AML-193 (cell line): ENCODE measurements around the gene COMP.

Experiments used
- DNase-seq, 2 experiments: peaks; one replicate each; lab custom pipeline; 2025; lab: John Stamatoyannopoulos, UW

Gene COMP

DNA sequence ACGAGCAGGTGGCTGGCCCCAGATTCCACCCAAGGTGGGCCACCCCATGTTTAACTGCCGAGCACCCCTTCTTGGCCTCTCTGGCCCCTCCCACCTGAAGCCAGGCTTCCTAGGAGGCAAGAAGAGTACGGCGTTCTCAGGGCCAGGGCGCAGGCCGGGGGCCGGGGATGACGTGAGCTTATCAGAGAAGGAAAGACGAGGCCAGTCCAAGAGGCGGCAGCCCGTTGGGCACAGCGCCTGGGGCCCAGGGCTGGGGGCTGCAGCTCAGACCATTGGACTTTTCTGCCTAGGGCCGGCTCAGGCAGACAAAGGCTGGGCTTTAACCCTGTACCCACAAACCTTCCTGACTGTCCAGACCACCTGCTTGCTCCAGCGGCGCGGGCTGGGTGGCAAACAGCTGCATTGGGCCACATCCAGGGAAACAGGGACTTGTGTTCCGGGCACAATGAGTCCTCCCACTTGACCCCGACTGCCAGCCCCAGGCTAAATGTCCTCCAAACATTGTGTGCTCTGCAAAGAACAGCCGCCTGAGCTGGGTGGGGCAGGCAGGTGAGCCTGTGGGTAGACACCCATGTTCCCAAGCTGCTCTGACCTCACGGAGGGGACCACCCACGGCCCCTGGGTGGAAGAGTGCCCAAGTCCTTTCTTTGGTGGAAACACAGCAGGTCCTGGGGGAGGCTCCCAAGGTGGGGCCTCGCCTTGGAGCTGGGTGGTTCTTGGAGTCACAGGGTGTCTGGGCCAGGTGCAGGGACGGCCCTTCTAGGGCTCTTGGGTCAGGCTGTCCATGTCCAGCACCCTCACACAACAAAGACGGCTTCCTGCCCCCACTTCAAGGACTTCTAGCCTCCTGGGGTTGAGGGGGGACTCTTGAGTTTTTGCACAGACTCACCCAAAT lies 21.9 kb downstream of the COMP start:
- DNase-seq: no peak

DNA sequence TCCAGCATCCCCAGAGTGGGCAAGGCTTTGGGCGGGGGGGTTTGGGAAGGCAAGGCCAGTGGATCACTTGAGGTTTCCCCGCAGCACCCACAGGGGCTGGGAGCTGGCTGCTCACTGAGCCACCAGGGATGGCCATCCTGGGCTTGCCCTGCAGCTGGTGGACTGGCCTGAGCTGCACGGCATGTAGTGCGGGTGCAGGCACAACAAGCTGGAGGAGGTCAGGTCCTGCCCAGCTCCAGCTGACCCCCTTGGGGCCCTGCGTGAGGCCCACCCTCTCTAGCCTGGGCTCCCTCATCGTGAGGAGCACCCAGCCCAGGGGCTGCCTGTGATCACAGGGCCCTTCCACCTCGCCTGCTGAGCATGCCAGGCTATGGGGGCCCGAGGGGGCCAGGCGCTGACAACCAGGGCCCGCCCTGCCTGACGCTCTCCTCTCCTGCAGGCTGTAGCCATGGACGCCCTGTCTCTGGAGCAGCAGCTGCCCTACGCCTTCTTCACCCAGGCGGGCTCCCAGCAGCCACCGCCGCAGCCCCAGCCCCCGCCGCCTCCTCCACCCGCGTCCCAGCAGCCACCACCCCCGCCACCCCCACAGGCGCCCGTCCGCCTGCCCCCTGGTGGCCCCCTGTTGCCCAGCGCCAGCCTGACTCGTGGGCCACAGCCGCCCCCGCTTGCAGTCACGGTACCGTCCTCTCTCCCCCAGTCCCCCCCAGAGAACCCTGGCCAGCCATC lies 22.9 kb downstream of the COMP start:
- no peak for DNase-seq

DNA sequence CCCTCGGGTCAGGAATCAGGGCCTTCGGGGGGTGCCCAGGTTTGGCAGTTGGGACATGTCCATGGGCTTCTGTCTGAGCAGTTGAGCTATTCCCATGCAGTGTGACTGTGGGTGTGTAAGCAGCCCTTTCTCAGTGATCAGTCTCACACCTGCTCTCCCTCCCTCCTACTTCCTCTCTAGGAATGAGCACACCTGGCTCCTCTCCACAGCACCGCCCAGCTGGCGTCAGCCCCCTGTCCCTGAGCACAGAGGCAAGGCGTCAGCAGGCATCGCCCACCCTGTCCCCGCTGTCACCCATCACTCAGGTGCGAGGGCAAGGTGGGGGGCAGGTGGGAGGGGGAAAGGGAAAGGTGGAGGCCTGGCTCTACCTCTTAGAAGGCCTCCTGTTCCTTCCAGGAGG lies 25.9 kb downstream of the COMP start:
- no peak for DNase-seq

DNA sequence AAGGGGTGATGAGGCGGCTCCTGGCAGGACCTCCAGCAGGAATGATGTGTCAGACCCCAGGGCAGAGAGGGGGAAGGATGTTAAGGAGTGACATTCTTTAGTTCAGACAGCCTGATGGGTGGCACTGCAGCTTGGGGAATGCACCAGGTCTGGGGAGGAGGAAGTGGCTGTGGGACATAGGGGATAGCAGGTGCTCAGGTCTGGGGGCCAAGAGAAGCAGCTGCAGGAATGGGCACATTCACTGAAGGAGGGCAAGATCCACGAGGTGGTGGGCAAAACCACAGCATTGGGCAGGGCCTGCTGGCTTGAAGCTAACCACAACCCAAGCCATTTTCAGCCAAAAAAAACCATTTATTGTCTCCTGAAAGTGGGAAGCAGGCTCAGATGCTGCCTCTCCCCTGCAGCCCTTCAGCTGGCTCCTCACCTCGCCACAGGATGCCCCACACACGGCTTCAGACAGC lies 26.5 kb downstream of the COMP start:
- DNase-seq: no peak

DNA sequence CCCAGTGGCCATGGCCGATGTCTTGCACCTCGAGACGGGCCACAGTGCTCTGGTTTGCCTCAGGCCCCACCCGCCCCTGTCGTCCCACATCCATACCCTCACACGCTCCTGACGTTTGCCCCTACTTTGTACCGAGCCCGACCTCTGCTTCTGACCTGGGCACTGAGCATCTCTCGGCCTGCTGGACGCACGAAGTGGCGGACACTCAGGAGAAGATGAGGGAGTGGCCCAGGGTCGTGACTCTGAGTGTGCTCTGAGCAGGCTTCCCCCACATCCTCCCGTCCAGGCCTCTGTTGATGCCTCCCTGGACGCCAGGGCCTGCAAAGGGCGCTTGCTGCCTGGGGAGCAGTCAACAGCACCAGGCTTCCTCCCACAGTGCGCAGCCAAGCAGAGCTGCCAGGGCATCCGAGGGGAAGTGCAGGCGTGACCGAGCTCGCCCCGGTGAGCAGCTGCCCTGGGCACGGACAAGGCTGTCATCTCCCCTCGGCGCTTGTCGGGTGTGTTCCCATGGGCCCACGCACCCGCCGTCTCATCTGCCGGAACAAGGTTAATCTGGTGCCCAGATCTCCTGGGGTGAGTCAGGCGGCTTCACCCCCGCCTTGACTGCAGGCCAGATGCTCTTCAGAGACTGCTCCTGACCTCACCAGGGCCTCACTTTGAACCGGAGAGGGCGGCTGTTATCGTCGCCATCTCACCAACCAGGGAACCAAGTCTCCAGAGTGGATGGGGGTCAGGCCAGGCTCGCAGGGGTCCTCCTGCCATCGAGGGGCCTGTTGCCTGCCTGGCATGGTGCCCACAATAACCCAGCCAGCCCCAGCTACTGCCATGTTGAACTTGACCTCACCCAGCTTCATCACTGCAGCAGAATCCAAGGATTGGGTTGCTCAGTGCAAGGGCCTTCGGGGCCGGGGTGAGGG lies 27.2 kb downstream of the COMP start:
- DNase-seq: no peak

DNA sequence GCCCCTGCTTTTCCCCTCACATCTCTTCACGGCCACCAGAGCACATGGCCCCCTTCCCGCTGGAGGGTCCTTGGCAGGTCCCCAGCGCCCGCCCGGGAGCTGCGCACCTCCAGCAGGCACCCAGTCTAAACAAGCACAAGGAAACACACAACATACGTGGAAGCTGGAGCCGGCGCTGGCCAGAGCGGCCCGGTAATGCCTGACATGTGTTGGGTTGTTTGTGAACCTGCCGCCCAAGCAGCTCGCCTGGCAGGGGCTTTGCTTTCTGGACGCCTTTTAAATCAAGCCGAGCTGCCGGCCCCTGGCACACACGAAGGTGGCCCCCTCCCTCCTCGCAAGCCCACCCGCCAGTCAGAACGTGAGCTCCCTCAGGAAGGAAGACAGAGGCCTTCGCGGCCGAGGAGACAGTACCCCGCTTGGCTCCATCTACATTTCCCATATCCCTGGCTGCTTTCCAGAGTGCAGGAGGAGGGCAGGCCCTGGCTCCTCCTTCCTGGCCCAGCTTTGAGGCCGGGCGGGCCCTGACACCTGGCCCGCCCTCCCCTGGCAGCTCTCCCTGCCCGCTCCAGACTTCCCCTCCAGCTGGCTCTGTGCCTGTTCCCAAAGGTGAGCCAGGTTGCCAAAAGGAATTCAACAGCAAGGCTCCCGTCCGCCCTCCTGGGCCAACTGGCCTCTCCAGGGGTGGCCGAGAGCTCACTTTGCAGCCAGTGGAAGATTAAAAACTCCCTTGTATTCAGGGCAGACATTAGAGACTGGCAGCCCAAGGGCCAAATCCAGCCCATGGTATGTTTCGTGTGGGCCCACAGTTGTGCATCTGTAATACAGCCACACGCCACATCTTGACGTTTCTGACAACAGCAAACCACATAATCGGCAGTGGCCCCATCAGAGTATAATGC lies 28.7 kb downstream of the COMP start:
- DNase-seq: no peak

DNA sequence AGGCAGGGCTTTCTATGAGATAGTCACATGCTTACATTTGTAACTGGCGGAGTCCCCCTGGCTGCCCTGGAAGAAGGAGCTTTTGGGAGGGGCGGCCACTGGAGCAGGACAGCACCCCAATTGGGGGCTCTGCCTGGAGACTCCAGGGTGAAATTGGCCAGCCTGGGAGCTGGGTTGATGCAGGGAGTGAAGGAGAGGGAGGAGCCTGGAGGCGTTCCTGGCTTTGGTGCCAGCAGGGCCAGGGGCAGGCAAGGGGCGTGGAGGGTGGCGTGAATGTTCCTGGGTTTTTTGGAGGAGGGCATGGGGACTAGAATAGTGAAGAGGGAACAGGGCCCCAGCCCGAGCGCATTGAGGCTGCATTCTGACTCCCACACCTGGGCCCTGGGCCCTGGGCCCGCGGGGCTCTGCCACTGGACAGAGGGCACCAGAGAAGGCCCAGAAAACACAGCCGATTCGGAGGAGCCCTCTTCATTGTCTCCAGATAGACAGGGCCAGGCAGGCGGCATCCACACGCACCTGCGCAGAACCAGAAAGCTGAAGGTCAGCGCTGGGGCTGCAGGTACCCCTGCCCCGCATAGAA lies 29.5 kb downstream of the COMP start:
- no peak for DNase-seq

DNA sequence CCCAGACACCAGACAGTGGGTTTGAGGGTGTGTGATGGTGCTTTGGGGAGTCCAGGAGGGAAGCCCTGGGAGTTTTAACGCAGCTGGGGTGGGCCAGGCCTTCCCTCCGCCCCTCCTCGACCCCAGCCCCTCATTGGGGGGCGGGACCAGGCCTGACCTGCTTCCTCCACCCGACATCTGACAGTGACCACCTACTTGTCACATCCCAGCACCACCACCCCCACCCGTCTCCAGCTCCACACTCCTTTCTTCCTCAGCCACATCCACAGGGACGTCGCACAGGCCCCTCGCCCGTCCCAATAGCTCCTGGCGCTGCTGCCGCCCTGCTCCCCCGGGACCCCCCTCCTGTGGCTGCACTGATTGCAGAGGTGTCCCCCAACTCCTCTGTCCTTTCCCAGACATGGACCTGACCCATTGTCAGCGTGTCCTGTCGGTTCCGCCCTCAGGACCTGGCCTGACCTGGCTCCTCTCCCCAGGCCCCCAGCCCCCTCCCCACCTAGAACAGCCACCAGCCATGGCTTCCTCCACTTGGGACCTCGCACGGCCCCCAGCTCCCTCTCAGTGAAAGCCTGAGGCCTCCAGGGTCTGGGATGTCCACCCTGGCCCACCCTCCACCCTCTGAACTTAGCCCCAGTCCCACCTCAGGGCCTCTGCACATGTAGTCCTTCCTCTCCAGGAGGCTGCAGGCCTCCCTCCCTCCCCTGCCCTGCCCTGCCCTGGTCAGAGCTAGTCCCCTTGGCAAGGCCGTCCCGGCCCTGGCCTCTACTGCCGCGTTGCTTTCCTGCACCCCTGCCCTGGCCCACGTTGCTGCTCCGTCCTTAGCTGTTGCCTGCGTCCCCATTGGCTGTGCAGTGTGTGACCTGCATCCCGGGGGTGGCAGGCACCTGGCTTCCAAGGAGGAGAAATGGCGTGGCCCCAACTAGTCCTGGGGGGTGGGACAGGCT lies 30.4 kb downstream of the COMP start:
- DNase-seq: no peak

DNA sequence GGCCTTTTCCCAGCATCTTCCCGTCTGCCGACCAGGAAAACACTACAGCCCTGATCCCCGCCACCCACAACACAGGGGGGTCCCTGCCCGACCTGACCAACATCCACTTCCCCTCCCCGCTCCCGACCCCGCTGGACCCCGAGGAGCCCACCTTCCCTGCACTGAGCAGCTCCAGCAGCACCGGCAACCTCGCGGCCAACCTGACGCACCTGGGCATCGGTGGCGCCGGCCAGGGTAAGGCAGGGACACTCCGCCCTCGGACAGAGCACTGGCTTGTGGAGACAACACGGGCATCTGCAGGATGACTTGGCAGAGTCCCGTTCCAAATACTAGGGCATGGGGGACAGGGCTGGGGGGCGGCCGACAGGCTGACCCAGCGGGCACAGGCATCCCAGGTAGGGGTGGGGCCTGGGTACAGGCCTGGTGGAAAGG lies 31.1 kb downstream of the COMP start:
- DNase-seq: no peak

DNA sequence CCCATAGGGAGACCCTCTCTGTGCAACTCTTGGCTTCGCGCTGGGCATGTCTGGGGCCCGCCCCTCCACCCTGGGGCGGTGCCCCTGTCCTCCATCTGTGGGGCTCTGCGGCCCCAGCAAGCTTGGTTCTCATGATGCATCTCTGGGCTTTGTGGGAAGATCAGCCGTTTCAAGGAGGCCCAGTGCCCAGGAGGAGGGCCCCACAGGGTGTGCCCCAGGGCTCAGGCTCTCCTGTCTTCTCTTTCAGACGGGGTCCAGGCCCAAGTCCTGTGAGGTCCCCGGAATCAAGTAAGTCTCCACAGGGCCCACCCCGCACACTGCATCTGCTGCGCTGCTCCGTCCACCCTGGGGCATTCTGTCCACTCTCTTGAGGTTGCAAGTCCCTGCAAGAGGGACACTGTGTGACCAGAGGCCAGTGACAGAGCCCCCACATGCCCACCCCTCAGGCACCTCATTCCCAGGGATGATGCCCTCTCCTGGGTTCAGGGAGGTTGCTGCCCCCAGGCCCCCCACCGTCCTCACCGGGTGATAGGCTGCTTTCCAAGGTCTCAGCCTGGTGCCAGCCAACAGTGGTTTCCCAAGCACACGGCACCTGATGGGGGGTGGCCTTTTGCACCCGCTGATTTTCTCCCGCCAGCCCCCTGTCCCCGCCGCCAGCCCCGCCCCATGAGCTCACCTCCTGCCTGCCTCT lies 31.7 kb downstream of the COMP start:
- no peak for DNase-seq

DNA sequence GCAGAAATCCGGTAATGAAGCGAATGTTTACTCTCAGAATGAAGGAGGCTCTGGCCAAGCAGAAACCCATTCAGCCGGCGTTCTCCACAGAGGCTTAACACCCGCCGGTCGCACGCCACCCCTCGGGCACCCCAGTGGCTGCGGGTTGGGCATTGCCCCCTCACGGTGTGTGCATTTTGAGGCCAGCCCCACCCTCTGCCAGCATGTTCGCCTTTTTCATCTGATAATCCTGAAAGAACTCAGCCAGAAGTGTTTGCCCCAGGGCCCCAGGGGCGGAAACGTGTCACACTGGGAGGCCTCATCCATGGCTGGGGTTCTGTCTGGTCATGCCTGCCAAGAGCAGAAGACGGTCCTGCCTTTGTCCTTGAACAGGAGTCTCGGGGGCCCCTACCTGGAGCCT lies 34.2 kb downstream of the COMP start:
- DNase-seq: no peak

DNA sequence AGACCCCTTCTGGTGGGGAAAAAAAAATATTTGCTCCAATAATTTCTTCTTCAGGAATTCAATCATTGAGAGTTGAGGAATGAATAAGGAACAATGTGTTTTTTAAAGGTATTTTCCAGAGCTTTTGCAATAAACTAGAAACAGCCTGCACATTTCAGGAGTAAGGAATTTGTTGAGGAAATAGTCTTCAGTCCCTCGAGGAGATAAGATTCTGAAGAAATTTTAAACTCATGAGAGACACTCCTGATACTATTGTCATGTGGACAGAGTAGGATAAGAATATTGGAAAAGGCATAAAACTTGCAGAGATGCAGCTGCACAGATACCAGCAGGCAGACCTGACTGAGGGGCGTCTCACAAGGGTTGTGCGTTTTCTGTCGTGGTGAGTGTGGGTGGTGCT lies 36.6 kb downstream of the COMP start:
- no peak for DNase-seq

DNA sequence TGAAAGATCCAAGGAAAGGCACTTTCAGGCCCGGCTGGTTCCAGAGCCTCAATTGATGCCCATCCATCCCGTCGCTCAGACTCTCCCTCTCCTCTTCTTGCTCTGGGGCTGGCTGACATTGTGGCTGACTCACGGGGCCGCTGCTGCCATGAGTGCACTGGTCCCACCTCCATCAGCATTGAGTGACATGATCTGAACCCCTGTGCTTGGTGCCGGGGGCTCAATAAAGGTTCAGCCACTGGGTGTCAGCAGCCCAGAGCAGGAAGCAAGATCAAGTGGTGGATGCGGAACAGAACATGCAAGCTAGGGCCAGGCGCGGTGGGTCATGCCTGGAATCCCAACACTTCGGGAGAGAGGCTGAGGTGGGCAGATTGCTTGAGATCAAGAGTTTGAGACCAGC lies 39.5 kb downstream of the COMP start:
- DNase-seq: no peak

DNA sequence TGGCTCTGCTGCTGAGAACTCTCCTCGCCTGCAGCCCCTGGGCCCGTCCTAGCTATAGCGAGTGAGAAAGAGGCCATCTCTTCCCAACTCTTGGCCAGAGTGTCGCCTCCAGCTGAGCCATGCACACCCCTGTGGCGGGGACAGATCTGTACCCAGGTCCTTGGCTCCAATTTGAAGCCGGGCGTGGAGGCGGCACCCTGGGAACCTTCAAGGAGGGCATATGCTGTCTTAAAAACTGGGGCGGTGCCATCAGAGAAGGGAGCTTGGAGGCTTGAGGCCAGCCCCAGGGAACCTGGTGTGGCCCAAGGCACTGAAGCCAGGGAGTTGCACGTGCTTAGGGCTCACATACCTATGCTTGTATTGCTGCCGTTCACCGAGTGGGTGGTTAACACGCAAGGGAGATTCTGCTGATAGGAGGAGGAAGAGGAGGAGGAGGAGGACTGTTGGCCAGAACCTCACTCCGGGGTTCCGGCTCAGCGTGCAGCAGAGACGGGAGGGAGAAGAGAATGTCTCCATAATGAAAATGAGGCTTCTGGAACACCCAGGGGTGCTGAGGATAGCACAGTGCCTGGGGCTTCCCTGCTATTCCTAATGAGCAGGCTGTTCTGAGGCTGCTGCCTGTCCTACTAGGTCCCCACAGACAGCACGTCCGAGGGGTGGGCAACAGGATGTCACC lies 40.7 kb downstream of the COMP start:
- no peak for DNase-seq

DNA sequence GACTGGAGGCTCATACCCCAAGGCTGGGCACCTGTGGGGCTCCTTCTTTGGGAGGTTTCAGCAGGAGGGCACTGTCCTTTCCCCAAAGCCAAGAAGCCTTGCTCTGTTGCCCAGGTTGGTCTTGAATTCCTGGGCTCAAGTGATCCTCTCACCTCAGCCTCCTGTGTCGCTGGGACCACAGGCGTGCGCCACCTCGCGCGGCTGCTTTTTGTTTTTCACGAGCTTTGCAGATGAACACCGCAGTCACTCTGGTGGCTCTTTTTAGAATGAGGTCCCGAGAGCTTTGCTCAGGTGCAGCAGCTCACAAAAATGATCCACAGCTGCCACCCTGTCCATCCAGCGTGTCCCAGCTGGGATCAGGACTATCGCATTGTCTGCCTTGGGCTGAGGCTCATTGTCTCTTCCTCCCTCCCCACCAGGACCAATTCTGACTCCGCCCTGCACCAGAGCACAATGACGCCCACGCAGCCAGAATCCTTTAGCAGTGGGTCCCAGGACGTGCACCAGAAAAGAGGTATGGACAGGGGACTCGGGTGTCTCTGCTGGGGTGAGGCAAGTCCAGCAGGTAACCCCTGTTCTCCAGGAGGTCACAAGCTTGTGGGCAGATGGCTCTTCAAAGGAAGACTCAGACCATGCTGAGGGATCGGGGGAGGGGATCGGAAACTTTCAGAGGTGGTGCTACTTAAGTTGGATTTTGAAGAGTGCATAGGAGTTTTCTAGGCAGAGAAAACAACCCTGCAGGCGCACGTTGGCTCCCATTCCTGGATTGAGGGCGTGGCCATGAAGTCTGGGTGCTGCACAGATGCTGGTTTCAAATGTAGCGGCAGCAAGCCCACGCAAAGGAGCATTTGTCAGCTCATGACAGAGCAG lies 41.5 kb downstream of the COMP start:
- DNase-seq: no peak

DNA sequence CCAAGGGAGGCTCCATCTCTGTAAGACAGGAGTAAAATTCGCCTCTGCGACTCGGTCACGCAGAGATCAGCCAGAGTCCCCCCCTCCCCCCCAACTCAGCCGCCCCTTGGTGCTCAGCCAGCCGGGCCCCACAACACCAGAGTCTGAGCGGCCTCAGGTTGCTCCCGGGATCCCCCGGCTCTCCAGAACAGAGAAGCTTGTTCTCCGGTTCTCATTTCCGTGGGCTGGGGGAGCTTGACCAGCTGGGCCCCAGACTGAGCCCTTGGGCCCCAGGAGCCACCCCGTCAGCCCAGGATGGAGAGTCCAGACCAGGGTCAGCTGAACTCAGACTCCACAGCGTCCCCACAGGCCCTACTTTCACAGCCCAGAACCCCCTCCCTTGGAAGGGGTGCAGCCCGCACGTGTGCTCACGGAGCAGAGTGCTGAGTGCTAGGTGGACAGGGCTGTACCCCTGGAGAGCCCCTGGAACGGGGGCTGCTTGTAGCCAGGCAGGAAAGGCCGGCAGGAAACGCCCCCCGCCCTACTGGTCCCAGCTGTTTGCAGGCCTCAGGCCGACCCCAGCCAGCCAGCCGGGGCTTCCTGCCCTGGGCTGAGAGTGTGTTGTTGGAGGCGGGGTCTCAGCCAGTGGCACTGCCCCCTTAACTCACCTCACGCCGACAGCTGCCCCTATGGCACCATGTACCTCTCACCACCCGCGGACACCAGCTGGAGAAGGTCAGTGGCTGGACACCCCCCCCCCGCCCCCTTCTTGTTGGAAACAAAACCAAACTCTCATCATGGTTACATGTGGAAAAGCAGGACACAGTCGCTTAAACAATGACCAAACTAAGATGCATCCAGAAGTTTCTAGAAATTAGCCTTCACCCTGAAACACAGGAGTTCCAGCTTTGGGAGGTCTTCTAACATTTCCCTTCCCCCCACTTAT lies 44.4 kb downstream of the COMP start:
- no peak for DNase-seq
